Lung microvascular endothelial cell (primary cell): ENCODE data around the gene PPP4R4. TPM values are rescaled to one million over a fixed set of nuclear protein-coding genes. Genes with fewer than 3 reads are reported as not detected.
A peak's percentile ranks its signal among the peaks of the same experiment; 100 is the strongest.
"Not testable (repeated sequence)": the region's sequence is repeated elsewhere in the genome, so short reads cannot be mapped to it uniquely, and the experiment has no call there.

Experiments
- DNase-seq, 2 donors: peaks; one replicate each; pipeline versions ENCODE4 v3.0.0 to v3.0.0-alpha.2; 2010; ENCODE audit warnings: low read depth in 2 of 2
- total RNA-seq: library from RNA; depleted of rRNA; stranded (reverse); fragments of >200 nt; gene quantifications from 2 replicates; pipeline ENCODE4 v1.2.1, GENCODE V29; 2014

Gene PPP4R4
- total RNA-seq, 1 donor from 2014 or later, result not detected

GRCh38 chr14:94143711-94144110 lies 30.4 kb upstream of the PPP4R4 start:
- DNase-seq, result no peak

- DNase-seq, result no peak
These were observed 29.4 kb upstream of the PPP4R4 start for GRCh38 chr14:94144765-94145164.

GRCh38 chr14:94145902-94146527 lies 28.1 kb upstream of the PPP4R4 start:
- no peak for DNase-seq

GRCh38 chr14:94152676-94153075 lies 21.4 kb upstream of the PPP4R4 start:
- DNase-seq, result no peak

GRCh38 chr14:94153750-94154342 lies 20.3 kb upstream of the PPP4R4 start:
- DNase-seq, result no peak

GRCh38 chr14:94156143-94156542 lies 18.0 kb upstream of the PPP4R4 start:
- not testable (repeated sequence) for DNase-seq

GRCh38 chr14:94157197-94157596 lies 16.9 kb upstream of the PPP4R4 start:
- DNase-seq, result no peak

- DNase-seq, result no peak
These were observed 15.8 kb upstream of the PPP4R4 start for GRCh38 chr14:94158239-94158883.

GRCh38 chr14:94161058-94161457 lies 13.1 kb upstream of the PPP4R4 start:
- no peak for DNase-seq

GRCh38 chr14:94161981-94162380 lies 12.1 kb upstream of the PPP4R4 start:
- DNase-seq, result peak; percentile 22 to 61

- no peak for DNase-seq
These were observed 11.7 kb upstream of the PPP4R4 start for GRCh38 chr14:94162466-94162865.

- DNase-seq, result no peak
These were observed 10.3 kb upstream of the PPP4R4 start for GRCh38 chr14:94163796-94164195.

GRCh38 chr14:94164685-94165431 lies 9.3 kb upstream of the PPP4R4 start:
- DNase-seq, result no peak

GRCh38 chr14:94165744-94166143 lies 8.4 kb upstream of the PPP4R4 start:
- no peak for DNase-seq

GRCh38 chr14:94170136-94170535 lies 4.0 kb upstream of the PPP4R4 start:
- DNase-seq, result no peak

- no peak for DNase-seq
These were observed 2.9 kb upstream of the PPP4R4 start for GRCh38 chr14:94171208-94171607.

GRCh38 chr14:94172545-94172944 lies 1.6 kb upstream of the PPP4R4 start:
- no peak for DNase-seq

- no peak for DNase-seq
These were observed 644 bp upstream of the PPP4R4 start for GRCh38 chr14:94173471-94173884.

GRCh38 chr14:94174604-94175010 lies 485 bp downstream of the PPP4R4 start:
- no peak for DNase-seq

- no peak for DNase-seq
These were observed 1.1 kb downstream of the PPP4R4 start for GRCh38 chr14:94175011-94175745.

GRCh38 chr14:94175747-94176146 lies 1.6 kb downstream of the PPP4R4 start:
- DNase-seq, result no peak

GRCh38 chr14:94176808-94177207 lies 2.7 kb downstream of the PPP4R4 start:
- DNase-seq, result no peak
